CD14-positive monocyte (primary cell): ENCODE measurements around the gene TMEM95. TPM values are rescaled to one million over a fixed set of nuclear protein-coding genes. Genes with fewer than 3 reads are reported as not detected.

Experiments used
- DNase-seq, 3 donors: peaks; one replicate each; pipeline ENCODE4 v3.0.0-alpha.2; 2011 to 2022
- H2AFZ ChIP-seq: 2 replicates; pipeline ENCODE4 v1.6.0; 2012; ENCODE audit warnings: mild to moderate bottlenecking, low read depth, low read length, inconsistent platforms; ENCODE audit not compliant: insufficient read depth, poor library complexity, severe bottlenecking
- H3K27ac ChIP-seq, 2 donors: 1 replicate in 1 of 2; 2 replicates in 1 of 2; pipeline ENCODE4 v1.5.1; 2012 to 2013; ENCODE audit warnings: low read length in 2 of 2, control low read depth in 1 of 2, inconsistent platforms in 1 of 2, low read depth in 1 of 2, mild to moderate bottlenecking in 1 of 2
- H3K27me3 ChIP-seq, 2 donors: one replicate each; pipeline versions ENCODE4 v1.6.0 to v1.6.1; 2011 to 2013; ENCODE audit warnings: low read length in 2 of 2; ENCODE audit not compliant: control insufficient read depth in 2 of 2, insufficient read depth in 2 of 2
- H3K36me3 ChIP-seq, 2 donors: replicated peaks in 1 of 2; 1 replicate in 1 of 2; 2 replicates in 1 of 2; pipeline versions ENCODE4 v1.5.1 to v1.6.1; 2012 to 2013; ENCODE audit warnings: low read length in 2 of 2, control low read depth in 1 of 2, inconsistent platforms in 1 of 2, mild to moderate bottlenecking in 1 of 2; ENCODE audit not compliant: insufficient read depth in 2 of 2, control insufficient read depth in 1 of 2
- H3K4me1 ChIP-seq, 2 donors: 1 replicate in 1 of 2; 2 replicates in 1 of 2; pipeline versions ENCODE4 v1.5.1 to v1.6.1; 2012 to 2013; ENCODE audit warnings: low read length in 2 of 2, control low read depth in 1 of 2, inconsistent platforms in 1 of 2, mild to moderate bottlenecking in 1 of 2, moderate library complexity in 1 of 2; ENCODE audit not compliant: insufficient read depth in 2 of 2, control insufficient read depth in 1 of 2
- H3K4me2 ChIP-seq: replicated peaks from 2 replicates; pipeline ENCODE3; 2012; ENCODE audit warnings: low read length, moderate library complexity, mild to moderate bottlenecking; ENCODE audit not compliant: poor library complexity, severe bottlenecking; ENCODE audit errors: extremely low read depth
- H3K4me3 ChIP-seq, 3 experiments: fragments of 200-600 bp in 1 of 3; sonication (generic) in 1 of 3; replicated peaks in 1 of 3; 1 replicate in 2 of 3; 2 replicates in 1 of 3; pipeline ENCODE4 v1.5.1; 2011 to 2013; ENCODE audit warnings: low read length in 3 of 3, mild to moderate bottlenecking in 3 of 3, control low read depth in 2 of 3, low read depth in 2 of 3, inconsistent platforms in 1 of 3, moderate library complexity in 1 of 3
- H3K79me2 ChIP-seq: 2 replicates; pipeline ENCODE4 v1.6.0; 2012; ENCODE audit warnings: mild to moderate bottlenecking, control low read depth, inconsistent platforms, low read length, moderate library complexity; ENCODE audit not compliant: insufficient read depth
- H3K9ac ChIP-seq: 2 replicates; pipeline ENCODE4 v1.6.0; 2017; ENCODE audit warnings: low read length, mild to moderate bottlenecking; ENCODE audit not compliant: insufficient read depth, poor library complexity, severe bottlenecking
- H3K9me3 ChIP-seq, 2 donors: replicated peaks in 1 of 2; 1 replicate in 1 of 2; 2 replicates in 1 of 2; pipeline versions ENCODE4 v1.5.1 to v1.6.1; 2012 to 2013; ENCODE audit warnings: low read length in 2 of 2, control low read depth in 1 of 2; ENCODE audit not compliant: control insufficient read depth in 1 of 2, insufficient read depth in 1 of 2
- H4K20me1 ChIP-seq: 2 replicates; pipeline ENCODE4 v1.6.0; 2012; ENCODE audit warnings: mild to moderate bottlenecking, low read length, control low read depth, moderate library complexity; ENCODE audit not compliant: insufficient read depth
- H3K27ac Mint-ChIP-seq, 7 donors: one replicate each; pipeline ENCODE4 v1.8.0; 2020; ENCODE audit warnings: mild to moderate bottlenecking in 7 of 7, mixed read lengths in 7 of 7, moderate library complexity in 6 of 7, inconsistent platforms in 2 of 7
- H3K27me3 Mint-ChIP-seq, 3 donors: one replicate each; pipeline ENCODE4 v1.8.0; 2021 to 2022; ENCODE audit warnings: low read depth in 3 of 3, mild to moderate bottlenecking in 3 of 3, mixed read lengths in 3 of 3, moderate library complexity in 3 of 3, inconsistent platforms in 1 of 3
- H3K36me3 Mint-ChIP-seq, 2 donors: one replicate each; pipeline ENCODE4 v1.8.0; 2020; ENCODE audit warnings: mixed read lengths in 2 of 2, inconsistent platforms in 1 of 2, mild to moderate bottlenecking in 1 of 2
- H3K4me1 Mint-ChIP-seq: one replicate; pipeline ENCODE4 v1.8.0; 2020; ENCODE audit warnings: mild to moderate bottlenecking, mixed read lengths
- H3K4me3 Mint-ChIP-seq, 2 donors: one replicate each; pipeline ENCODE4 v1.8.0; 2020; ENCODE audit warnings: mild to moderate bottlenecking in 2 of 2, mixed read lengths in 2 of 2, moderate library complexity in 1 of 2
- H3K9me3 Mint-ChIP-seq, 7 donors: one replicate each; pipeline ENCODE4 v1.8.0; 2020 to 2022; ENCODE audit warnings: mixed read lengths in 7 of 7, mild to moderate bottlenecking in 6 of 7, moderate library complexity in 6 of 7, inconsistent platforms in 2 of 7
- WGBS: methylation state at CpG from one replicate; pipeline ENCODE4 v1.1.5; 2013; ENCODE audit warnings: missing lambda C conversion rate; ENCODE audit not compliant: insufficient coverage; 5-methylcytosine and 5-hydroxymethylcytosine counted together
- intact Hi-C, 2 donors: fragments of 100-400 bp; cut with micrococcal nuclease; formaldehyde crosslinking; loops; one replicate each; pipeline versions ENCODE4 v1.15.0 to v1.15.1; 2023
- polyA plus RNA-seq, 3 donors: library from polyadenylated mRNA; depleted of rRNA in 1 of 3; unstranded in 2 of 3; stranded (reverse) in 1 of 3; fragments of 300-500 nt in 2 of 3; fragments of >200 nt in 1 of 3; fragmentation: Illumina TruSeq in 2 of 3; gene quantifications; 1 replicate in 2 of 3; 2 replicates in 1 of 3; pipeline ENCODE4 v1.2.3, GENCODE V29; 2012 to 2021
- TF ChIP-seq, protein P1 (sequence below): fragments of 200-600 bp; IDR thresholded peaks from one replicate; pipeline ENCODE4 v1.8.0; 2022; ENCODE audit warnings: antibody characterized with exemption, mild to moderate bottlenecking

Gene TMEM95
- polyA plus RNA-seq, 3 donors, result not detected

DNA sequence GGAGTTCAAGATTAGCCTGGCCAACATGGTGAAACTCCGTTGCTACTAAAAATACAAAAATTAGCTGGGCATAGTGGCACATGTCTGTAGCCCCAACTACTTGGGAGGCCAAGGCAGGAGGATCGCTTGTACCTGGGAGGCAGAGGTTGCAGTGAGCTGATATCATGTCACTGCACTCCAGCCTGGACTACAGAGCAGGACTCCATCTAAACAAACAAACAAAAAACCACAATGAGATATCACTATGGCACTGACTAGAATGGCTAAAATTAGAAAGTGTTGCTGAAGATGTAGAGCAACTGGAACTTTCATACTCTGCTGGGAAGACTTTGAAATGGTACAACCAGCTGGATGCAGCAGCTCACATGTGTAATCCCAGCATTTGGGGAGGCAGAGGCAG is 19.4 kb downstream of the TMEM95 start:
- Histone ChIP-seq H4K20me1 (no peaks in the 10 kb centered on the region), H3K4me3 (no peak overlapping the region), H3K79me2 (no peaks in the 10 kb centered on the region), H3K4me1 (no peaks in the 10 kb centered on the region), H3K36me3 (no peaks in the 10 kb centered on the region), H3K27me3 (peaks cover 0 to 4% of the 10 kb centered on the region in 2 donors), H3K9ac (no peak overlapping the region), H3K4me2 (no peak overlapping the region), H3K9me3 (no peaks in the 10 kb centered on the region), H3K27ac (no peak overlapping the region), H2AFZ (no peak overlapping the region)
- peaks cover 4 to 11% (median 6%) of the 10 kb centered on the region in 7 donors for H3K9me3 Mint-ChIP-seq
- no peak overlapping the region for H3K4me3 Mint-ChIP-seq
- peak overlapping the region in 1 of 7 donors; percentile 54 for H3K27ac Mint-ChIP-seq
- intact Hi-C loops, result no loop called here
- H3K27me3 Mint-ChIP-seq, result peaks cover 13 to 30% (median 21%) of the 10 kb centered on the region in 3 donors
- TF ChIP-seq, protein P1, sequence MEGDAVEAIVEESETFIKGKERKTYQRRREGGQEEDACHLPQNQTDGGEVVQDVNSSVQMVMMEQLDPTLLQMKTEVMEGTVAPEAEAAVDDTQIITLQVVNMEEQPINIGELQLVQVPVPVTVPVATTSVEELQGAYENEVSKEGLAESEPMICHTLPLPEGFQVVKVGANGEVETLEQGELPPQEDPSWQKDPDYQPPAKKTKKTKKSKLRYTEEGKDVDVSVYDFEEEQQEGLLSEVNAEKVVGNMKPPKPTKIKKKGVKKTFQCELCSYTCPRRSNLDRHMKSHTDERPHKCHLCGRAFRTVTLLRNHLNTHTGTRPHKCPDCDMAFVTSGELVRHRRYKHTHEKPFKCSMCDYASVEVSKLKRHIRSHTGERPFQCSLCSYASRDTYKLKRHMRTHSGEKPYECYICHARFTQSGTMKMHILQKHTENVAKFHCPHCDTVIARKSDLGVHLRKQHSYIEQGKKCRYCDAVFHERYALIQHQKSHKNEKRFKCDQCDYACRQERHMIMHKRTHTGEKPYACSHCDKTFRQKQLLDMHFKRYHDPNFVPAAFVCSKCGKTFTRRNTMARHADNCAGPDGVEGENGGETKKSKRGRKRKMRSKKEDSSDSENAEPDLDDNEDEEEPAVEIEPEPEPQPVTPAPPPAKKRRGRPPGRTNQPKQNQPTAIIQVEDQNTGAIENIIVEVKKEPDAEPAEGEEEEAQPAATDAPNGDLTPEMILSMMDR, result no peak
- no peak for DNase-seq
- no peaks in the 10 kb centered on the region for H3K36me3 Mint-ChIP-seq
- 94% methylated on average over 2 of the region's 2 CpGs for WGBS
- H3K4me1 Mint-ChIP-seq, result no peaks in the 10 kb centered on the region

DNA sequence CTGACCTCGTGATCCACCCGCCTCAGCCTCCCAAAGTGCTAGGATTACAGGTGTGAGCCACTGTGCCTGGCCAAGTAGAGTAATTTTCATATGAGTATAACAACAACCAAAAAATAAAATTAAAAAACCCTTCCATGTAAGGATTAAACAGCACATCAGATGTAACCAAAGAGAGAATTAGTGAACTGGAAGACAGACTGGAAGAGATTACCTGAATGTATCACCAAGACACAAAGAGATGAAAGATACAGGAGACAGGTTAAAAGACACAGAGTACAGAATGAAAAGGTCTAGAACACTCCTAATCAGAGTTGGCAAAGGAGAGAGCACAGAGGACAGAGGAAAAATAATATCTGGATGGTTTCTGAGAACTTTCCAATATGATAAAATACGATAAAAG is 24.2 kb downstream of the TMEM95 start:
- no peaks in the 10 kb centered on the region for H3K9me3 ChIP-seq
- peaks cover 46 to 67% (median 54%) of the 10 kb centered on the region in 3 donors for H3K27me3 Mint-ChIP-seq
- H3K9ac ChIP-seq, result no peak overlapping the region
- H3K79me2 ChIP-seq, result no peaks in the 10 kb centered on the region
- no peaks in the 10 kb centered on the region for H4K20me1 ChIP-seq
- intact Hi-C loops, result no loop called here
- H2AFZ ChIP-seq, result no peak overlapping the region
- DNase-seq, result no peak
- H3K4me1 Mint-ChIP-seq, result peaks cover 12% of the 10 kb centered on the region
- no peak overlapping the region for H3K27ac Mint-ChIP-seq
- no peak overlapping the region for H3K4me3 Mint-ChIP-seq
- H3K9me3 Mint-ChIP-seq, result peaks cover 7 to 21% (median 15%) of the 10 kb centered on the region in 7 donors
- H3K4me2 ChIP-seq, result no peak overlapping the region
- TF ChIP-seq, protein P1, result no peak
- H3K36me3 ChIP-seq, result no peaks in the 10 kb centered on the region
- H3K27me3 ChIP-seq, result peaks cover 34 to 49% of the 10 kb centered on the region in 2 donors
- peaks cover 11 to 18% of the 10 kb centered on the region in 2 donors for H3K4me1 ChIP-seq
- peaks cover 2 to 7% of the 10 kb centered on the region in 2 donors for H3K36me3 Mint-ChIP-seq
- no CpG with 5 or more reads among the region's 3 CpGs for WGBS
- no peak overlapping the region for H3K27ac ChIP-seq
- no peak overlapping the region for H3K4me3 ChIP-seq
